SJSA1 (cell line): Measurements from ENCODE around the gene DDT. TPM values are rescaled to one million over a fixed set of nuclear protein-coding genes. Genes with fewer than 3 reads are reported as not detected.
"Not testable (repeated sequence)": the region's sequence is repeated elsewhere in the genome, so short reads cannot be mapped to it uniquely, and the experiment has no call there.

Experiments used
- DNase-seq, 2 experiments: peaks; one replicate each; pipeline ENCODE4 v3.0.0-alpha.2; 2015 to 2020; ENCODE audit warnings: low spot score in 2 of 2, low read depth in 1 of 2
- H3K27ac ChIP-seq: fragments of 250-450 bp; sonication (Bioruptor Pico); 2 replicates; pipeline ENCODE4 v1.5.1; 2020; ENCODE audit warnings: mild to moderate bottlenecking, moderate library complexity
- H3K27me3 ChIP-seq: fragments of 250-450 bp; sonication (Bioruptor Pico); replicated peaks from 2 replicates; pipeline ENCODE4 v1.5.1; 2020; ENCODE audit warnings: mild to moderate bottlenecking, moderate library complexity
- H3K36me3 ChIP-seq: fragments of 250-450 bp; sonication (Bioruptor Pico); 2 replicates; pipeline ENCODE4 v1.5.1; 2020; ENCODE audit warnings: mild to moderate bottlenecking
- H3K4me1 ChIP-seq: fragments of 250-450 bp; sonication (Bioruptor Pico); replicated peaks from 2 replicates; pipeline ENCODE4 v1.6.1; 2021; ENCODE audit warnings: mild to moderate bottlenecking
- H3K4me3 ChIP-seq: fragments of 250-450 bp; sonication (Bioruptor Pico); 2 replicates; pipeline ENCODE4 v1.5.1; 2020; ENCODE audit warnings: mild to moderate bottlenecking
- H3K9me3 ChIP-seq: fragments of 250-450 bp; sonication (Bioruptor Pico); replicated peaks from 2 replicates; pipeline ENCODE4 v1.5.1; 2020; ENCODE audit warnings: mild to moderate bottlenecking
- total RNA-seq: library from RNA; depleted of rRNA; stranded (reverse); fragments of >200 nt; shearing (Covaris generic); gene quantifications from 2 replicates; pipeline ENCODE4 v1.2.3, GENCODE V29; 2014

DDT gene
- total RNA-seq, 1 experiment from 2014 or later, result 86.0 TPM

GRCh38 chr22:23979557-23980240, 5.5 kb upstream of the DDT start, which contains the start of gene GSTT2:
Gene GSTT2 (plus strand): TSS chr22:23980134.
- not testable (repeated sequence) for H3K36me3 ChIP-seq, H3K9me3 ChIP-seq, DNase-seq, H3K27ac ChIP-seq, H3K27me3 ChIP-seq, H3K4me3 ChIP-seq, H3K4me1 ChIP-seq

DNA sequence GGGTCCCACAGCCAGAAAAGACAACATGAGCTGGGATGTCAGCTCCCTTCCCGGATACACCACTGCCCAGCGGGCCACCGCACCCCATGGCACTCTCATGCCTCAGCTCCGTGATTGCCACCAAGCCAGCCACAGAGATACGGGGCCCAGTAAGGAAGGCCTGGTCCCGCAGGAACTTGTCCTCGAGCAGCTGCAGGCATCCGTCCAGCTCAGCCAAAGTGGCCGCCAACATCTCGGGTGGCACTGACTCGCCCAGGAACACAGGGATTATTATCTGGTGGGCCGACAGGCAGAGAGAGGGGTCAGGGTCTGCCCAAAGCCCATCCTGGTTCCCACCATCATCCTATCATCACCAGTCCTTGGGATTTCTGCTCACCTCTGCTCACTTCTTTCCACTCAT, 3.1 kb upstream of the DDT start:
- not testable (repeated sequence) for H3K27me3 ChIP-seq, H3K4me1 ChIP-seq, H3K27ac ChIP-seq, H3K9me3 ChIP-seq, H3K4me3 ChIP-seq, H3K36me3 ChIP-seq, DNase-seq

- H3K36me3 ChIP-seq, result peaks cover 22% of the 10 kb centered on the region
- H3K27me3 ChIP-seq, H3K4me1 ChIP-seq, DNase-seq, H3K9me3 ChIP-seq, H3K4me3 ChIP-seq, H3K27ac ChIP-seq: not testable (repeated sequence)
Measured at GRCh38 chr22:23974836-23975352, 653 bp upstream of the DDT start.

DNA sequence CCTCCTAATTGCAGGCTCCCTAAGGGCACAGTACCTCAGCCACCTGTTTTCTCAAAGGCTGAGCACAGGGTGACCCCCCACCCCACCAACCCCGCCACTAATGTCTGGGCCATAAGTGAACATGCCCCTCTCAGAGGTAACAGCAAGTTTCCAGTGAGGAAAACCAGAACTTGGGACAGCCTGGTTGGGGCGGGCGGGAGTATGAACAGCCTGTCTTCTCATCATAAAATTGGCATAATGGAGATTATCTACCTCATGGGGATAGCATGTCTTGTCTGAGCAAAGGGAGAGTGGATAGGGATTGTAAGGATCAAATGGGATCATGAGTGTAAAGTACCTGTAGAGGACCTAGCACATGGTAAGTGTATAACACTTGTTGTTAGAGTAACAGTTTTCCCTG, 2.3 kb downstream of the DDT start:
- H3K27me3 ChIP-seq, H3K4me1 ChIP-seq, H3K9me3 ChIP-seq, H3K4me3 ChIP-seq, DNase-seq, H3K27ac ChIP-seq: not testable (repeated sequence)
- H3K36me3 ChIP-seq, result peaks cover 31% of the 10 kb centered on the region

DNA sequence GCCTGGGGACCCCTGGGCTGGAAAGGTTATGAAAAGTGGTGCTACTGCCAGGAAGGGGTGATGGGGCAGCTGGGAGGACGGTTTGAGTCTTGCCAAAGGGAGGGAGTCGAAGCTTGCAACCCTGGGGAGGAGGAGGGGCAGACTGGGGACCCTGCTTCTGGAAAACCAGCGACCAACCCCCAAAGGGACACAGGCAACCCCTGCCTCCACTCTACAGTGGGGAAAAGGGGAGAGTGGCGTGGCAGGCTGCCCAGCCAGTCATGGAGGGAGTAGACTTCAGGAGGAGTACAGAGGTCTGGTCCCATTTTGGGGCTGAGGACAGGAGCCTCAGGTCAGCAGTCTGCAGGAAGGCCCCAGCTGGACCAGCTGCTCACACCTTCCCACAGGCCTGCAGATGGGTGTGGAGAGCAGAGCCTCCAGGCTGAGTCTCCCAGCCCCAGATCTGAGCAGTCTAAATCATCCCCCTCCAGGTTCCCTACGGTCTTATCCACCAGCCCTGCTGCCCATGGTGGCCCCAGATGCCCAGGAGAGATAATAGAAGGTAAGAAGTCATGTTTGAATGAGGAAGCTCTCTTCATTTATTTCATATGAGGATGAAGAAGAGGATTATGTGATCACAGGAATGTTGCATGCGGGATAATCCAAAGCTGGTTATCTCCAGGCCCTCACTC, 3.3 kb downstream of the DDT start:
- no peak for DNase-seq
- H3K27me3 ChIP-seq, result no peaks in the 10 kb centered on the region
- no peak overlapping the region for H3K4me3 ChIP-seq
- H3K36me3 ChIP-seq, result peaks cover 31% of the 10 kb centered on the region
- H3K9me3 ChIP-seq, result no peaks in the 10 kb centered on the region
- no peaks in the 10 kb centered on the region for H3K4me1 ChIP-seq
- no peak overlapping the region for H3K27ac ChIP-seq

- no peaks in the 10 kb centered on the region for H3K4me1 ChIP-seq
Measured at GRCh38 chr22:23970201-23970641, 4.0 kb downstream of the DDT start.

GRCh38 chr22:23969071-23969470, 5.2 kb downstream of the DDT start:
- H3K27ac ChIP-seq, result no peak overlapping the region
- no peaks in the 10 kb centered on the region for H3K4me1 ChIP-seq

More at GRCh38 chr22:23970201-23970641, 4.0 kb downstream of the DDT start:
- Histone ChIP-seq H3K36me3 (peaks cover 31% of the 10 kb centered on the region), H3K27me3 (no peaks in the 10 kb centered on the region), H3K4me3 (no peak overlapping the region), H3K9me3 (no peaks in the 10 kb centered on the region), H3K27ac (no peak overlapping the region)
- DNase-seq, result no peak

GRCh38 chr22:23966568-23966967, 7.7 kb downstream of the DDT start, which contains the start of gene DDTL:
Gene DDTL (plus strand): TSS chr22:23966888. CDS start chr22:23966915, 27 bp downstream.
- not testable (repeated sequence) for H3K4me3 ChIP-seq, H3K9me3 ChIP-seq, H3K27me3 ChIP-seq, H3K4me1 ChIP-seq, DNase-seq, H3K27ac ChIP-seq
- H3K36me3 ChIP-seq, result peaks cover 26% of the 10 kb centered on the region

More at GRCh38 chr22:23969071-23969470, 5.2 kb downstream of the DDT start:
- H3K9me3 ChIP-seq, result no peaks in the 10 kb centered on the region
- no peak for DNase-seq
- H3K36me3 ChIP-seq, result peaks cover 31% of the 10 kb centered on the region
- no peaks in the 10 kb centered on the region for H3K27me3 ChIP-seq
- no peak overlapping the region for H3K4me3 ChIP-seq

GRCh38 chr22:23966094-23966493, 8.1 kb downstream of the DDT start:
- H3K27me3 ChIP-seq, H3K27ac ChIP-seq, H3K9me3 ChIP-seq, DNase-seq, H3K4me3 ChIP-seq, H3K4me1 ChIP-seq: not testable (repeated sequence)
- H3K36me3 ChIP-seq, result peaks cover 22% of the 10 kb centered on the region

GRCh38 chr22:23961084-23961771, 13.0 kb downstream of the DDT start, which contains the start of gene GSTT2B:
Gene GSTT2B (minus strand): TSS chr22:23961195. CDS start chr22:23961131, 64 bp downstream.
- DNase-seq, H3K27me3 ChIP-seq, H3K4me3 ChIP-seq, H3K4me1 ChIP-seq, H3K9me3 ChIP-seq, H3K36me3 ChIP-seq, H3K27ac ChIP-seq: not testable (repeated sequence)

DNA sequence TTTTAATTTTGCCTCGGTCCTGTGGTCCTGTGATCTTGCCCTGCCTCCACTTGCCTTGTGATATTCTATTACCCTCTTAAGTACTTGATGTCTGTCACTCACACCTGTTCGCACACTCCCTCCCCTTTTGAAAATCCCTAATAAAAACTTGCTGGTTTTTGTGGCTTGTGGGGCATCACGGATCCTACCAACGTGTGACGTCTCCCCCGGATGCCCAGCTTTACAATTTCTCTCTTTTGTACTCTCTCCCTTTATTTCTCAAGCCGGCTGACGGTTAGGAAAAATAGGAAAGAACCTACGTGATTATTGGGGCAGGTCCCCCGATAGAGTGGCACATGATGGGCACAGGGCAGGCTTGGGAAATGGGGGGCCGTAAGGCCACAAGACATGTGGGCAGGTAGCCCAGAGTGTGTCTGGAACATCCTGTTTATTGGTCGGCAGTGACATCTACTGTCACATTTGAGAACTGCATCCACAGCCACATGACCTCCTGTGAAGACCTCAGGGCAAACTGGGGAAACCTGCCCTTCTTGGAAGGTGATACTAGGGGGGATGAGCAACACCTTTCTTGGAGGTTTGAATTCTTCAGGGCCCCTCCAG, 17.8 kb downstream of the DDT start:
- H3K27ac ChIP-seq, H3K4me3 ChIP-seq, H3K9me3 ChIP-seq, H3K4me1 ChIP-seq, H3K36me3 ChIP-seq, H3K27me3 ChIP-seq: not testable (repeated sequence)
- DNase-seq, result peak; percentile 38 to 72

GRCh38 chr22:23955886-23956285, 18.4 kb downstream of the DDT start:
- H3K27me3 ChIP-seq, H3K9me3 ChIP-seq: not testable (repeated sequence)

DNA sequence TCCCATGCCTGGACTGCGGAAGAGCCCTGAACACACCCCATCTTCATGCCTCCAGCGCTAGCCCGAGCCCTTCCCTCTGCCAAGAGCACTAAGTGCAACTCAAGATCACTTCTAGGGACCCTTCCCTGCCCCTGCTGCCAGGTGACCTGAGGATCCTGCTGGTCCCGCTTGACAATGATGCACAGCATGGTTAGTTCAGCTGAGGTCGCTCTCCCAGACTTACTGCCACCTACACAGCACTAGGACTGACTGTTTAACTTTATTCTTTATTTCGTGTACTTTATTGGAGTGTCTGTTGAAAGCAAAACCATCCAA, 19.3 kb downstream of the DDT start:
- H3K9me3 ChIP-seq, H3K36me3 ChIP-seq, H3K27ac ChIP-seq, DNase-seq, H3K27me3 ChIP-seq, H3K4me3 ChIP-seq, H3K4me1 ChIP-seq: not testable (repeated sequence)

More at GRCh38 chr22:23955886-23956285, 18.4 kb downstream of the DDT start:
- not testable (repeated sequence) for H3K4me1 ChIP-seq, H3K36me3 ChIP-seq, H3K27ac ChIP-seq, H3K4me3 ChIP-seq, DNase-seq
